GM12878 (cell line): Measurements from ENCODE around the gene CRELD2. TPM values are rescaled to one million over a fixed set of nuclear protein-coding genes. Genes with fewer than 3 reads are reported as not detected.

Source experiments
- CEBPB ChIP-seq, 2 experiments: fragments of 150-350 bp in 1 of 2; IDR thresholded peaks; 2 replicates each; pipeline ENCODE4 v1.6.1; 2012 to 2014; ENCODE audit warnings: low read depth in 2 of 2, low read length in 2 of 2, borderline replicate concordance in 1 of 2, inconsistent platforms in 1 of 2
- E4F1 ChIP-seq: fragments of 450-650 bp; IDR thresholded peaks from 2 replicates; pipeline ENCODE4 v1.6.1; 2018; ENCODE audit warnings: borderline replicate concordance, mild to moderate bottlenecking; ENCODE audit not compliant: partially characterized antibody
- MTA2 ChIP-seq: fragments of 450-650 bp; IDR thresholded peaks from 2 replicates; pipeline ENCODE4 v1.6.1; 2016; ENCODE audit warnings: low read depth, mild to moderate bottlenecking, moderate library complexity
- RBBP5 ChIP-seq: fragments of 200-600 bp; sonication (generic); conservative IDR thresholded peaks from 2 replicates; pipeline ENCODE4 v1.6.1; 2016
- USF1 ChIP-seq: IDR thresholded peaks from 2 replicates; pipeline ENCODE4 v1.6.1; 2011; ENCODE audit warnings: borderline replicate concordance, low read depth, mild to moderate bottlenecking, moderate library complexity, mixed read lengths, low read length; ENCODE audit not compliant: insufficient read depth; ENCODE audit errors: extremely low read length
- polyA plus RNA-seq, 11 experiments: library from polyadenylated mRNA; depleted of rRNA in 4 of 11; unstranded in 6 of 11; stranded (reverse) in 5 of 11; fragments of >200 nt; fragmentation: Nextera tagmentation in 4 of 11; fragmentation: Illumina TruSeq in 1 of 11; extraction: Ambion mirVana in 4 of 11; extraction: Trizol in 1 of 11; gene quantifications; 1 replicate in 1 of 11; 2 replicates in 10 of 11; pipeline versions ENCODE4 v1.2.1 to v1.2.3, GENCODE V29; 2011 to 2016; ENCODE audit warnings: inconsistent platforms in 2 of 11, missing spikeins in 2 of 11, low read depth in 1 of 11
- total RNA-seq, 4 experiments: library from RNA; depleted of rRNA in 3 of 4; stranded (reverse); fragments of >200 nt in 3 of 4; fragmentation: Illumina TruSeq in 1 of 4; extraction: Trizol in 1 of 4; gene quantifications; 2 replicates each; pipeline versions ENCODE4 v1.2.1 to v1.2.3, GENCODE V29; 2013 to 2021
- TF ChIP-seq, protein P1 (sequence below): fragments of 150-350 bp; IDR thresholded peaks from 2 replicates; pipeline ENCODE4 v1.6.1; 2016; ENCODE audit warnings: low read depth, low read length

CRELD2 gene
- total and polyA plus RNA-seq, 10 of the 15 experiments (the other 5 are each of a cell fraction or from before 2014, with no cell fraction given): 9.4 to 111 (median 25.9) TPM

DNA sequence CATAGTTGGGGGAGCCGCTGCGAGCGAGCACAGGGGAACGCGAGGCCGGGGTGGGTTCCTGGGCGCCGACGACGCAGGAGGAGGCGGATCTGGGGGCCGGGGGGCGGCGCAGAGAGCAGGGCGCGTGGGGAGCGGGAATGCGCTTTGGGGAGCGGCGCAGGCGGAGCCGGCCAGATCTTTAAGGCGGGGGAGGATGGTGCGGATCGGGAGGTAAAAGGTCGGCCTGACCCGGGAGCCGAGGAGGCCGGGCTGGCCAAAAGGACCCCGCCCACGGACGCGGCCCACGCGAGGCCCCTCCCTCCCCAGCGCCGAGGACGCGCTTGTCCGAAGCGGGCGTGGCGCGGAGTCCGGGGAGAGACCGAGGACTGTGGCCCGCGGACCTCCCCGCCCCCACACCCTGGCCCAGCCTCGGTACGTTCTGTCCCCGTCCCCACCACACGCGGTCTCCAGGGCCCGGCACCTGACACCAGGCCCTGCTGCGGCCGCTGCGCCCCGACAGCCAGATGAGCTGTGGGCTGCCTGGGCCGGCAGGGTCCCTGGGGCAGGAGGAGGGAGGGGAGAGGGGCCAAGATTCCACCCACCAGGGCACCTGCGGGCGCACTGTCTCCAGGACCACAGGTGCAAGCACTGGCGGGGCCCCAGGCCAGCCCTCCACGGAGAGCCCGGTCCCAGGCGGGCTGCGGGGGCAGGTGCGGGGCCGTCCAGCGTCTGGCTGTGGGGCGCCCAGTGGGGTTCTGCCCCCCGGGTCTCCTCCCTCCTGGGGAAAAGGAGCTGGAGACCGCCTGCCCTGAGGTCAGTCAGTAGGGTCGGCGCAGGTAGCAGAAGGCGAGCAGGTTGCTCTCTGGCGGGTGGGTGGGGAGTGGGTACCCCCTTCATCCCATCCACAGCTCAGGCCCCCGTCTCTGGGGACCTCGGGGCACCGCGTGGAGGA lies 53.1 kb downstream of the CRELD2 start (continued):
- TF ChIP-seq USF1 (no peak), MTA2 (no peak), CEBPB (IDR thresholded peaks at IDR 0.05; ENCODE audit: borderline replicate concordance in 1 of 2, low read depth in 2 of 2, low read length in 2 of 2) (no peak), RBBP5 (no peak), E4F1 (no peak)
- TF ChIP-seq, protein P1, sequence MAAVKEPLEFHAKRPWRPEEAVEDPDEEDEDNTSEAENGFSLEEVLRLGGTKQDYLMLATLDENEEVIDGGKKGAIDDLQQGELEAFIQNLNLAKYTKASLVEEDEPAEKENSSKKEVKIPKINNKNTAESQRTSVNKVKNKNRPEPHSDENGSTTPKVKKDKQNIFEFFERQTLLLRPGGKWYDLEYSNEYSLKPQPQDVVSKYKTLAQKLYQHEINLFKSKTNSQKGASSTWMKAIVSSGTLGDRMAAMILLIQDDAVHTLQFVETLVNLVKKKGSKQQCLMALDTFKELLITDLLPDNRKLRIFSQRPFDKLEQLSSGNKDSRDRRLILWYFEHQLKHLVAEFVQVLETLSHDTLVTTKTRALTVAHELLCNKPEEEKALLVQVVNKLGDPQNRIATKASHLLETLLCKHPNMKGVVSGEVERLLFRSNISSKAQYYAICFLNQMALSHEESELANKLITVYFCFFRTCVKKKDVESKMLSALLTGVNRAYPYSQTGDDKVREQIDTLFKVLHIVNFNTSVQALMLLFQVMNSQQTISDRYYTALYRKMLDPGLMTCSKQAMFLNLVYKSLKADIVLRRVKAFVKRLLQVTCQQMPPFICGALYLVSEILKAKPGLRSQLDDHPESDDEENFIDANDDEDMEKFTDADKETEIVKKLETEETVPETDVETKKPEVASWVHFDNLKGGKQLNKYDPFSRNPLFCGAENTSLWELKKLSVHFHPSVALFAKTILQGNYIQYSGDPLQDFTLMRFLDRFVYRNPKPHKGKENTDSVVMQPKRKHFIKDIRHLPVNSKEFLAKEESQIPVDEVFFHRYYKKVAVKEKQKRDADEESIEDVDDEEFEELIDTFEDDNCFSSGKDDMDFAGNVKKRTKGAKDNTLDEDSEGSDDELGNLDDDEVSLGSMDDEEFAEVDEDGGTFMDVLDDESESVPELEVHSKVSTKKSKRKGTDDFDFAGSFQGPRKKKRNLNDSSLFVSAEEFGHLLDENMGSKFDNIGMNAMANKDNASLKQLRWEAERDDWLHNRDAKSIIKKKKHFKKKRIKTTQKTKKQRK: no peak
